H1 (cell line): ENCODE measurements around the gene ABHD12.

ENCODE experiments used
- CTCF ChIP-seq, 3 experiments: IDR thresholded peaks; 1 replicate in 2 of 3; 2 replicates in 1 of 3; pipeline versions ENCODE4 v1.5.1 to v1.6.1; 2011; ENCODE audit warnings: low read length in 3 of 3, mild to moderate bottlenecking in 3 of 3, inconsistent platforms in 2 of 3, low read depth in 1 of 3, moderate library complexity in 1 of 3; ENCODE audit not compliant: insufficient read depth in 1 of 3; ENCODE audit errors: control extremely low read depth in 1 of 3
- EP300 ChIP-seq, 2 experiments: IDR thresholded peaks; 1 replicate in 1 of 2; 2 replicates in 1 of 2; pipeline ENCODE4 v1.6.1; 2011 to 2012; ENCODE audit warnings: low read depth in 2 of 2, low read length in 2 of 2, mild to moderate bottlenecking in 2 of 2, borderline replicate concordance in 1 of 2, inconsistent platforms in 1 of 2, moderate library complexity in 1 of 2
- EZH2 ChIP-seq: fragments of 200-600 bp; sonication (generic); IDR thresholded peaks from 2 replicates; pipeline ENCODE4 v1.7.1; 2012; ENCODE audit warnings: low read depth, mild to moderate bottlenecking, moderate library complexity, low read length, inconsistent platforms; ENCODE audit not compliant: severe bottlenecking
- FOSL1 ChIP-seq: IDR thresholded peaks from 2 replicates; pipeline ENCODE4 v1.6.1; 2011; ENCODE audit warnings: mild to moderate bottlenecking, low read depth, low read length, moderate library complexity; ENCODE audit not compliant: insufficient read depth
- GABPA ChIP-seq: IDR thresholded peaks from 2 replicates; pipeline ENCODE4 v1.6.1; 2011; ENCODE audit warnings: mild to moderate bottlenecking, low read length, moderate library complexity, borderline replicate concordance; ENCODE audit not compliant: insufficient read depth
- JUND ChIP-seq: IDR thresholded peaks from 2 replicates; pipeline ENCODE4 v1.6.1; 2011; ENCODE audit warnings: mild to moderate bottlenecking, improper control_type of control experiment, low read length
- KDM4A ChIP-seq: IDR thresholded peaks from one replicate; pipeline ENCODE4 v1.7.1; 2012; ENCODE audit warnings: low read depth, mild to moderate bottlenecking, moderate library complexity, low read length, inconsistent platforms; ENCODE audit not compliant: severe bottlenecking
- PHF8 ChIP-seq: fragments of 200-600 bp; sonication (generic); conservative IDR thresholded peaks from 2 replicates; pipeline ENCODE4 v1.7.1; 2012; ENCODE audit warnings: low read depth, mild to moderate bottlenecking, inconsistent platforms, low read length, moderate library complexity
- POLR2A ChIP-seq, 2 experiments: IDR thresholded peaks; 1 replicate in 1 of 2; 2 replicates in 1 of 2; pipeline ENCODE4 v1.6.1; 2011; ENCODE audit warnings: low read depth in 2 of 2, low read length in 2 of 2, mild to moderate bottlenecking in 2 of 2; ENCODE audit errors: control extremely low read depth in 1 of 2
- TCF12 ChIP-seq: IDR thresholded peaks from 2 replicates; pipeline ENCODE4 v1.6.1; 2011; ENCODE audit warnings: low read depth, mild to moderate bottlenecking, low read length
- USF2 ChIP-seq: IDR thresholded peaks from 2 replicates; pipeline ENCODE4 v1.6.1; 2011; ENCODE audit warnings: low read length, improper control_type of control experiment

GRCh38 chr20:25293507-25293906, 97.1 kb downstream of the ABHD12 start:
- TF ChIP-seq PHF8 (no peak), EP300 (IDR thresholded peaks at IDR 0.05; ENCODE audit: borderline replicate concordance in 1 of 2, low read depth in 2 of 2, low read length in 2 of 2) (no peak), EZH2 (no peak), CTCF (IDR thresholded peaks at IDR 0.05; ENCODE audit: control extremely low read depth in 1 of 3, insufficient read depth in 1 of 3, low read depth in 1 of 3, low read length in 3 of 3) (no peak), KDM4A (no peak), USF2 (no peak), TCF12 (no peak), GABPA (no peak), FOSL1 (no peak), JUND (no peak), POLR2A (IDR thresholded peaks at IDR 0.05; ENCODE audit: control extremely low read depth in 1 of 2, low read depth in 2 of 2, low read length in 2 of 2) (no peak; a peak in 1 of 3 replicates)
